GM18499 (cell line): ENCODE measurements around the gene OTUB2.

ENCODE experiments used
- ATAC-seq: cut with Tn5 transposase; IDR thresholded peaks from one replicate; pipeline ENCODE4 v1.9.1; 2021; ENCODE audit warnings: moderate number of reproducible peaks; ENCODE audit not compliant: insufficient read depth, unreplicated experiment

The OTUB2 gene

DNA sequence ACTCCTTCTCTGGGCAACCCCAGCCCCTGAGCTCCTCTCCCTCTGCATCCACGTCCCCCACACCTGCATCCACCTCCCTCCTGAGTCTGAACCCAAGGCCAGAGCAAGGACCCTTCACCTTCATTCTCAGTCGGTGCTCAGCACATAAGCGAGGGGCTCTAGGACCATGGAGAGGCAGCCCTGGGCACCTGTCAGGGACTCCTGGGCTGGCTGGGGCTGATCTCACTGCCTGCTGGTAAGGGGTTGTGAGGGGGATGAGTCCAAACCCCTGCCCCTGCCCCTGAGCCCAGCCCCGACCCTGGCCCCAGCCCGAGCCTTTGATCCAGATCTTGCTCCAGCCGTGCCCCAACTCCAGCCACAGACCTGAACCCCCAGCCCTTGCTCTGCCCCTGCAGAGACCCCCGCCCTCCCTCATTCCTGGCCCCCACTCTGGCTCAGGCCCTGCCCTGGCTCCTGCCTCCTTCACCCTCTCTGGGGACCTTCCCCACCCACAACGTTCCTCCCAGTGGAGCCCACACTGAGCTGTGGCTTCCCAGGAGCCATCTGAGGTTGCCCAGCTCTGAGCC, 29.9 kb upstream of the OTUB2 start:
- ATAC-seq = no peak

DNA sequence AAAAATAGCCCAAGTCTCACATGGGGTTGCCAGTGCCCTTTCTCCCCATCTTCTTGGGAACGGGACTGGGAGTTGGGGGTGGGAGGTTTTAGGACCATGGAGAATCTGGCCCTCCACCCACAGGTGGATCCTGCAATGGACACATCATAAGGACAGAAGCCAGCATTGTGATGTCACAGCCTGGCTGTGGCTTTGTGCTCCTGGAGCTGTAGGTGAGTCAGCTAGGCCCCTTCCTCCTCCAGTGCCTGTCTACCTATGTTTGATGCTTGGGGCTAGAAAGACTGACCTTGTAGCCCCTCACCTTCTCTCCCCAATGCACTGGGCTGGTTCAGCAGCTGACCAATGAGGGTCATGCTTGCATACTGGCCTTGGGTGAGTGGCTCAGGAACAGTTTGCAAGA, 29.1 kb upstream of the OTUB2 start, which contains the start of gene CCDC197:
Gene CCDC197, plus strand, starts transcription at position 220 of the 400 bp plus-strand sequence. CDS start 831 bp downstream, outside the sequence.
- no peak for ATAC-seq

DNA sequence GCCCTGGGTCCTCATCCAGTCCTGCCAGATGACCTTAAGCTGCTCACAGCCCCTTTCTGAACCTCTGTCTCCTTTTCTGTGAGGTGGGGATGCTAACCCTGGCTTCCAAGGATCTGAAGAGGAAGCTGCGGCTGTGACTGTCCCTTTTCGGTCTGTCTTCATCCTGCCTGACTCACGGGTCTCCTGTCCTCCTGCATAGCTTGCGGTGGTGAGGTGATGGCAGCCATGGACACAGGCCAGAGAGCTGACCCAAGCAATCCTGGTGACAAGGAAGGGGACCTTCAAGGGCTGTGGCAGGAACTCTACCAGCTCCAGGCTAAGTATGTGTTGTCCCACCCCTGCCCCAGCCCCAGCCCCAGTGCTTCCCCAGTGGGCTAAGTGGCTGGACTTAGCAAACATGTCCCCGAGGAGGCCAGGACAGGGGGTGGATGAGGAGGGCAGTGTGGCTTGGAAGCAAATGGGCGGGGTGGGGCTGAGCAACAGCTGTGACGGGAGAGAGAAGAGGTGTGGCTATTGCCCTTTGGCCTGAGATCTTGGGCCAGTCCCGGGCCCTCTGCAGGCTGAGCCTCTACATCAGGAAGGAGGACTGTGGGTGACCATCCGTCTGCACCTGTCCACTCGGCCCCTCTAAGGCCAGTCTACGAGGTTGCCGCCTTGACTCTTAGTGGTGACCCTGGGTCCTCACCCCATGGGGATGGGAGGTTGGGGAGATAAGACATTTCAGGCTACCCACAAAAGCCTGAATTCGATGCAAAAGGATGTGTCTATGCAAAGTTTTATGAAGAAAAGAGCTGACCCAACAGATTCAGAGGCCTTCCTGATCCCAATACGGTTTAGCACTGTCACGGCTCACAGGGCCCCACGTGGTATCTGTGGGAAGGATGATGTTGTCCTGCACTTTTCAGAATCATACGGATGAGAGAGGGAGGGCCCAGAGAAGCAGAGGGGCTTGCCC, 27.9 kb upstream of the OTUB2 start:
- no peak for ATAC-seq

DNA sequence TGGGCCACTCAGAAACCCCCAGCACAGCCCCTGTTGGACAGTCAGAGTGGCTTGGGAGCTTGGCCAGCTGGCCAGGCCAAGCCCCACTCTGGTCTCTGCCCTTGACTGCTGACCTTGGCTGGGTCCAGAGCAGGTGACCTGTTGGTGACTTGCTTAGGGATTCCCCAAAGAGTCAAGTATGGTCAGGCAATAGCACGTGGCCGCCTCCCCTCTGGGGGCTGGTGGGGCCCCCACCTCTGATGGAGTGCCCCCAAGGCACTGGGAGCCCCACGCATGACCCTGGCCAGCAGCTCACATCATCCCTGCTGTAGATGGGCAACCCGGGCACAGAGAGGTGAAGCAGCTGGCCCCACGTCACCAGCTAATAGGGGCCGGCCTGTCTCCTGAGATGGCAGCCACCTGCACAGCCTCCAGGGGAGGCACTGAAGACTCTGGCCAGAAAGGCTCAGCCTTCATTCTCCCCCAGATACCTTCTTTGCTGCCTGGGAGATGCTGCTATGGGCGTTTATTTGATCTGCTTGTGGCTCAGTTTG, 27.2 kb upstream of the OTUB2 start:
- no peak for ATAC-seq

DNA sequence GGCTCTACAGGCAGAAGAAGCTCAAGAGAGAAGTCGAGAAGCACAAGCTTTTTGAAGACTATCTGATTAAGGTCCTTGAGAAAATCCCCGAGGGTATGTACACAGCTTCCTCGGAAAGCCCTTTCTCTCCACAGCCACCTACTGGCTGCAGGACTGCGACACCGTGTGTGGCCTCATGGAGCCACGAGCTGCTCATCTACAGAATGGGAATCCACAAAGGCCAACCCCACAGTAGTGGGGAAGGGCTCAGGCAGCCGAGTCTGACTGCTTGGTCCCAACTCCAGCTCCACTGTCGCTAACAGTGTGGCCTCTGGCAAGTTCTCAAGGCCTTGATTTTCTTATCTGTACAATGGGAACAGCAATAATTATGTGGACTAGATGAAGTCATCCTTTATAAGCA, 26.6 kb upstream of the OTUB2 start:
- no peak for ATAC-seq

DNA sequence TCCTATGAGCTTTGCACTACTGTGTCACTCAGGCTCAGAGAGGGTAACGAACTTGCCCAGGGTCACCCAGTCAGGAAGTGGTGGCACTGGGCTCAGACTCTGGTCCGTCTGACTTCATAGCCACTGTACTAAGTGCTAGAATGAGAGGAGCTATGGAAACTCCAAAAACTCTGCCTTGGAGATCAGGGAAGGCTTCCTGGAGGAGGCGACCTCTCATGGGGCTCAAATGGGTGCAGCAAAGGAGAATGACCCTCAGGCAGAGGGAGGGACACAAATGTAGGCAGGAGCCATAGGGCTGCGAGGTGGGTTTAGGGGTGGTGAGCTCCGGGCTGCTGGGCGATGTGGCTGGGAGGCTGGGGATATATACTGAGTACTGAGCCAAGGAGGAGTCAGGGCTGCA, 25.9 kb upstream of the OTUB2 start:
- ATAC-seq = no peak

DNA sequence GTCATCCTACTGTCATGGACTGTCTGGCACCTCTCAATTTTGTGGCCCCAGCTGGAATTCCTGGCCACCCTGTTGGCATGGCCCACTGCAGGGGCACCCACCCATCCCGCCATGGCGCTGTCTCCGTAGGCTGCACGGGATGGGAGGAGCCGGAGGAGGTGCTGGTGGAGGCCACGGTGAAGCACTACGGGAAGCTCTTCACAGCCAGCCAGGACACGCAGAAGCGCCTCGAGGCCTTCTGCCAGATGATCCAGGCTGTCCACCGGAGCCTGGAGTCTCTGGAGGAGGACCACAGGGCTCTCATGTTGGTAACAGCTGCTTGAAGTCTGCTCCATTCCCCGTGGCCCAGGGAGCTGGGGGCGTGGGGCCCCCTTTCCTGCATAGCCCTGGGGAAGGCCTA, 25.1 kb upstream of the OTUB2 start:
- no peak for ATAC-seq

DNA sequence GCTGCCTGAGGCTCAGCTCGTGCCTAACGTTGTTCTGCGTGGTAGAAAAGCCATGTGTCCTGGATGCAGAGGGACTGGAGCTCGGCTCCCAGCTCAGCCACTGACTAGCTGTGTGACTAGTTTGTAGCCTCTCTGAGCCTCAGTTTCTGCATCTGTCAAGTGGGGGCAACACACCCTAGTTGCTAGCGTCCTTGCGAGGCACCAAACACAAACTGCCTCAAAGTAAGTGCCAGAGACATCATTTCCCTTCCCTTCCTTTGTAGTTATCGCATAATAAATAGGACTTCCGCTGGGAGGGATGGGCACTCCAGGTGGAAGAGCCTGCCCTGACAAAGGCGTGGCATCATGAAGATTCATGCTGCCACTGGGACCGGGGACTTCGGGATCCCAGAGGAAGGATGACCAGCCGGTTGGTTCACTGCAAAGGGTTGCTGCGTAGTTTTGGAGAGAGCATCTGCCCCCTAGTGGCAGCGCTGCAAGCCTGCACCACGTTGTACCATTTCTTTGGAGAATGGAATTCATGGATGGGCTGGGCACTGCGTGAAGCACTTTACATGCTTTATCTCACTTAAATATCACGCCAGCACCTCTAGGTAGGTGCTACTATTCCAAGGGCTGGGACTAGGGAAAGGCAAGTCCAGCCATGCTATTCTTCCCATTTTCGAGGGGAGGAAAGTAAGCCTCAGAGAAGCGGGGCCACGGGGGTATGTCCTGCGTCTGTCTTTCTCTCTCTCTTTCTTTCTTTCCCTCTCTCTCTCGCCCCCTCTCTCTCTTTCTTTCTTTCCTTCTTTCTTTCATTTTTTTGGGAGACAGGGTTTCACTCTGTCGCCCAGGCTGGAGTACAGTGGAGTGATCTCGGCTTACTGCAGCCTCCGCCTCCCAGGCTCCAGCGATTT, 24.4 kb upstream of the OTUB2 start:
- ATAC-seq = no peak

DNA sequence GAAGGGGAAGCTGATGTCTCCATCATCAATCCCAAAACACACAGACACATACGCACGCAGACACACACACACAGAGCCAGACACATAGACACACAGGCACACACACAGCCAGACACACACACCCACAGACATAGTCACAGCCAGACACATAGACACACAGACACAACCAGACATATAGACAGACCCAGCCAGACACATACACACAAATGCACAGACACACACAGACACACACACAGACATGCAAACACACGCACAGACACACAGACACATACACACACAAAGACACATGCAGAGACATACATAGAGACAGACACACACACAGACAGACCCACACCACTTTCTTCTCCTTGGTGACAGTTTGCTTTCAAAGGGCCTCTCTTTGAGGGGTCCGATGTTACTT, 22.7 kb upstream of the OTUB2 start:
- no peak for ATAC-seq

DNA sequence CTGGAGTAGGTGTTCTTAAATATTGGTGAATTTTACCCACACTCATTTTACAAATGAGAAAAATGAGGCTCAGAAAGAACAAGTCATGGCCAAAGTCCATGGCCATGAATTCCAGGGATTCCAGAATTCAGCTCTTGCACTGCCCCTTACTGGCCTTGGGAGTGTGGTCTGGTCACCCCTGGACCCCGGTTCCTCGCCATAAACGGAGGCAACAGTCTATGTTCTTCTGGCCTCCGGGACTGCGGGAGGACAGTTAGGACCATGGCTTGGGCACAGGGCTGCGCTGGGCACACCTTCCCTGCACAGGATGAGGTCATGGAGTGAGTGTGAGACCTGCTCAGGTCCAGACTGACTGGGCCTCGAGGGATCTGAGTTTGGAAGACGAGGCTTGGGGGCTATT, 22.1 kb upstream of the OTUB2 start:
- no peak for ATAC-seq

DNA sequence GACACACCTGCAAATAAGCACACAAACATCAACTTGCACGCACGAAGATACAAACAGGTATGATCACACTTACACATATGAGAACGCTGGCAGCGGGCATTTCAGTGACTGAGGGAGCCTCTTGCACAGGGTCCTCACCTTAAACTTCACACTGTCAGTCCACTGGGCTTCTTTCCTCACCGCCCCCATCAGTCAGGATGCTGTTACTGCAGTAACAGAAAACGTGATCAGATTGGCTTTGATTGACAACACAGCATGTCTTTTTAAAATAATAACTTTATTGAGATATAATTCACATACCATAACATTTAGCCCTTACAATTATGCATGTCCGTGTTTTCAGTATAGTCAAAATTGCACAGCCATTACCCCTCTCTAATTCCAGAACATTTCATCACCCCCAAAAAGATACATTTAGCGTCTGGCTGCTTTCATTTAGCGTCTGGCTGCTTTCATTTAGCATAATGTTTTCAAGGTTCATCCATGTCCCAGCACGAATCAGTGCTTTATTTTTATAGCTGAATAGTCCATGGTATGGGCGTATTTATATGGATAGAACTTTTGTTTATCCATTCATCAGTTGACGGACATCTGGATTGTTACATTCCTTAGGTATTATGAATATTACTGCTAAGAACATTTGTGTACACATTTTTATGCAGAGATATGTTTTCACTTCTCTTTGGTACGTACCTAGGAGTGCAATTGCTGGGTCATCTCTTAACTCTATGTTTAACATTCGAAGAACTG, 20.6 kb upstream of the OTUB2 start:
- ATAC-seq = no peak

DNA sequence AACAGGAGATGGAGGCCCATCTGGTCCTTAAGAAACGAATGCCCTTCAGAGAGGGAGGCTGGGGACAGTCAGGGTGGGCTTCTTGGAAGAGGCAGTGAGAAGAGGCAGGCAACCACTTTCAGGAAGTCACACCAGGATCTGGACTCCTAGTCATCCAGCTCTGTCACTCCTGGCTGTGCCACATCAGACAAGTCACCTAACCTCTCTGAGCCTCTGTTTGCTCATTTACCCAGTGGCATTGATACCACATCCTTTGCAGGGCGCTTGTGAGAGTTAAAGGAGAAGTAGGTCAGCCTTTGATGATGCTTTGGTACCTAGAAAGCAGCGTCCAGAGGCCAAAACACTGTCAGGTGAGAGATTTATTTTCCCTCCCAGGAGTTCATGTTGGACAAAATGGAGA, 17.9 kb upstream of the OTUB2 start:
- no peak for ATAC-seq

DNA sequence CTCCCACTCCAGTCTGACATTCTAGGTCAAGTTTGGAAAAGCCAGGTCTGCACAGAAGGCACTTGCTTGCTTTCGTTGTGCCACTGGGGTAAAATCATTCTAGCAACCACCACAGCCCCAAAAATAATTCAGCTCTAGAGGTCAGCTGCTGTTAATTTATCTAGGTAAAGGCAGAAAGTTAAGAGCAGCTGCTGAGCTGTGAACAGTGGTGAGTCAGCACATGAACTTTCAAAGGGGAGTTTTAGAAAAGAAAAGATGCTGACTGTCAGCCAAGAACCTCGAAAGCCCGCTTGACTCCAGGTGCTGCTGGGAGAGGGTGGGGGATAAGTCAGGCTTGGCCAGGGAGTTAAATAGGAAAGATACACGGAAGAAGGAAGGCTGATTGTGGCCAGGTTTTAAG, 16.4 kb upstream of the OTUB2 start:
- ATAC-seq = no peak

DNA sequence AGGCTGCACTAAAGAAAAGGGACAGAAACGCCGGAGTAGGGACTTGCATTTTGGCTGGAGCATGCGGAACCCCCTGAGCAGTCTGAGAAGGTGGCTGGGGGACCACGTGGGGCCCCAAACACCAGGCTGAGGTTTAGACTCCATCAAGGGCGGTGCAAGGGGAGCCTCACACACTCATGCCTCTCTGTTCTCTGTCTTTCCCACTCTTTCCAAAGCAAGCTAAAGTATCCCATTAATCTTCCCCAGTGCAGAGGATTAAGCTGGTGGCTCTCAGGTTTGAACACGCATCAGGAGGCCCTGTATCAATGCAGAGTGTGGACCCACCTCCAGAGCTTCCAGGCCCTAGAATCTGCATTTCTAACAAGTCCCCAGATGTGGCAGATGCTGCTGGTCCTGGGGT, 15.5 kb upstream of the OTUB2 start:
- no peak for ATAC-seq

DNA sequence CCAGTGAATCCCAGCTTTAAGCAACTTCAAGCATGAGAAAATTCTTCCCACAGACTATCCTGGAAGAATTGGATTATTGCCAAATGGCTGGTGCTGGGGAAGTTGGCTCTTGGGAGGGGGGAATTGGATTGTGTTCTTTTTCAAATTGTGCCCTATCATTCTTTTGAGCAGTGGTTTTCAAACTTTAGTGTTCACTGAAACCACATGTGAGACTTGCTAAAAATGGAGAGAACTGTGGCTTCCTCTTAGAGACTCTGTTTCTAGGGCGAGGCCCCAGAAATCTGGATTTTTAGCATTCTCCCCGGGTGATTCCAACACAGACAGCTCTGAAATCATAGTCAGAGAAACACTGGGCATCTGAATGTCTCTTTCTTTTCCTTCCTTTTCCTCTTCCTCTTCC, 14.3 kb upstream of the OTUB2 start:
- ATAC-seq = no peak

DNA sequence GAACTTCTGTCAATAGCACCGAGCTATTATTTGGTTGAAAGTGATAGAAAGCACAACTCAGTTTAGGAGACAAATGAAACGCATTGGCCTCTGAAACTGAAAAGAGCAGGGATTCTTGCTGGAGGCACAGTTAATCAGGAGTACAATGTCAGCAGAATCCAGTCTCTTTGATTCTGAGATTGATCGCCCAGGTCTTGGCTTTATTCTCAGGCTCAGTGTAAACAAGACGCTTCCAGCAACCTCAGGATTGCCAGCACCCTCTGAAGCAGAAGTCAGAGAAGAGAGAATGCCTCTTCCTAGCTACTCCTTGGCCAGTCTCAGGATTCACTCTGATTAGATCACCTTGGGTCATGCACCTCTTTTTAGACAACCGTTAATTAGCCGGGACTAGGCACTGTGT, 11.8 kb upstream of the OTUB2 start:
- ATAC-seq = no peak

DNA sequence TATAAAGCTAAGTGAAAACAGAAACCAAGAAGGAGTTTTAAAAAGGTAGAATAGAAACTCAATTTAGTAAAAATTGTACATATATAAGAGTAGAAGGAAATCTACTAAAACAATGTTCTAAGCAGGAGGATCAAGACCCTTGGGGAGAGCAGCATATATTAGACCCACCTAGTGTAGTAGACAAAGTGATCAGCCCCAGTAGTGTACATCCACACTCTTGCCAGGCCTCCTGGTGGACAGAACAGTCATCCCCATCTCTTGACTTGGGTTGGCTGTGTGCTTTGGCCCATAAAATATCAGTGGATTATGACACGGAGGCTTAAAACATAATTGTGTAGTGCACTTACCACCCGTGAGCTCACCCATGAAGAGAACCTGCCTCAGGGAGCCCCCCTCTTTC, 10.9 kb upstream of the OTUB2 start:
- no peak for ATAC-seq

DNA sequence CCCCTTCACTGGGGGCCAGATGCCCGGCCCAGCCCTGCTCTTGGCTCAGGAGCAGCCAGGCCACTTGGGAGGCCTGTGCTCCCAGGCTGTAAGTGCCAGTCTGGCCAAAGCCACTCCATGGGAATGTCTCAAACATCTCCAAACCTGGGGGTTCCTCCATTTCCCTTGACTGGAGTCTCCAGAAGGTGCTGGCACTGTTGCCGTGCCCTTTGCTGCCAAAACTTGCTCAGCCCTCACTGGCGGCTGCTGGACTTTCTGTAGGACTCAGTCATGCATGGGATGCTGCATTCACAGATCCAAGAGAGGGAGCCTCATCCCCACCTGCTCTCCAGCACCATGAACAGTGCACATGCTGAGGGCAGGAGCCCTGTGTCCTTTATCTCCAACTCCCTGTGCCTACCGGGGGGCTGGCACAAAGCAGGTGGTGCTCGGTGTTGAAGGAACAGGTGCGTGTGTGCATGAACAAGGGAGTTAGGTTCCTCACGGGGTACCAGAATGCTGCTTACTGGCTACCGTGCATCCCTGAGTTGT, 9.6 kb upstream of the OTUB2 start:
- ATAC-seq = no peak

DNA sequence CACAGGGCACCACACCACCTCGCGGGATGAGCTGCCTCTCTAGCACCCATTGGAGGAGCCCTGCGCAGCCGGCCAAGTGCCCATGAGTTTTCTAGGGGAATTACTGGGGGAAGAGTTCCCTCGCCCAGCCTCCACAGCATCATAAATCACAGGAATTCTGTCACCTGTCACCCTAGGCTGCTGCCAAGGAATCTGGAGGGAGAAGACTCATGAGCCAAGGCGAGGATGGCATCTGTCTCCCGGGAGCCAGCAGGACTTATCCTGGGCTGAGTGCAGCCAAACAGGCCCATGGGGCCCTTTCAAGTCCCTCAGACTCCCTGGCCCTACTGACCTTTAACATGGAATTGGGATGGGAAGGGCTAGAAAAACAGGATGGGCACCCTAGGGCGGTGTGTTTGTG, 7.8 kb upstream of the OTUB2 start:
- ATAC-seq = no peak

DNA sequence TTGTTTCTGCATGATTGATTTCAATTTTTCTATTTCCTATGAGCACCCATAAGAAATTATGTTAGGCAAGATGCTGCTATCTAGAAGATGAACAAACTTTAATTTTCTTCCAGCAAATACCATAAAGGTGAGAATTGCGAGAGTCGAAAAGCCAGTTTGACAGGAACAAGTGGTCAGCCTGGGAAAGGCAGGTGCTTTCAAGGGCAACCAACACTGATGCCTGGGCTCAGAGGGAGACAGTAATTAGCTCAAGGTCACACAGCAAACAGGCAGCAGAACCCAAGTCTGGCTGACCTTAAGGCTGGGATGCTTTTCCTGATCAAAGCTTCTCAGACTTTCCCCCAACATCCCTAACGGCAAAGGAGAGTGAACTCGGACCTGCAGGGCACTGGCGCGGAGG, 6.8 kb upstream of the OTUB2 start:
- no peak for ATAC-seq
